ENCODE measurements around the gene KIZ.

KIZ gene

GRCh38 chr20:21125849-21126580 lies at the start of gene KIZ:
Gene KIZ (plus strand): TSS chr20:21126082. CDS start chr20:21126116, 34 bp downstream.
- Mint-ChIP-seq H3K36me3 (peaks cover 0 to 4% of the 10 kb centered on the region in 2 donors), H3K4me3 (peak within 1 kb of the TSS; percentile 87 to 91), H3K27ac (peak within 1 kb of the TSS; percentile 96), H3K9me3 (no peaks in the 10 kb centered on the region), H3K27me3 (peaks cover 3 to 6% of the 10 kb centered on the region in 2 donors), H3K4me1 (peaks cover 6 to 10% of the 10 kb centered on the region in 2 donors)
- DNase-seq (peak; percentile 97), ATAC-seq (replicated peaks) (peak; percentile 97 to 99)

GRCh38 chr20:21077809-21078345 lies 48.0 kb upstream of the KIZ start:
- Mint-ChIP-seq H3K4me3 (no peak overlapping the region), H3K27me3 (peaks cover 23 to 39% of the 10 kb centered on the region in 2 donors), H3K9me3 (no peaks in the 10 kb centered on the region), H3K27ac (no peak overlapping the region), H3K4me1 (no peaks in the 10 kb centered on the region), H3K36me3 (no peaks in the 10 kb centered on the region)
- no peak for ATAC-seq (replicated peaks)
- DNase-seq = no peak

- Mint-ChIP-seq H3K36me3 (no peaks in the 10 kb centered on the region), H3K4me1 (no peaks in the 10 kb centered on the region), H3K9me3 (no peaks in the 10 kb centered on the region), H3K27me3 (peaks cover 38 to 55% of the 10 kb centered on the region in 2 donors), H3K27ac (no peak overlapping the region), H3K4me3 (no peak overlapping the region)
- ATAC-seq (replicated peaks) = no peak
- no peak for DNase-seq
These were observed 43.3 kb upstream of the KIZ start for GRCh38 chr20:21082584-21082983.

GRCh38 chr20:21083825-21084325 lies 42.0 kb upstream of the KIZ start:
- DNase-seq = no peak
- Mint-ChIP-seq H3K36me3 (no peaks in the 10 kb centered on the region), H3K4me3 (no peak overlapping the region), H3K27ac (no peak overlapping the region), H3K4me1 (no peaks in the 10 kb centered on the region), H3K9me3 (no peaks in the 10 kb centered on the region), H3K27me3 (peaks cover 42 to 55% of the 10 kb centered on the region in 2 donors)
- no peak for ATAC-seq (replicated peaks)

- no peak for ATAC-seq (replicated peaks)
- Mint-ChIP-seq H3K9me3 (no peaks in the 10 kb centered on the region), H3K4me3 (no peak overlapping the region), H3K36me3 (no peaks in the 10 kb centered on the region), H3K4me1 (peaks cover 0 to 5% of the 10 kb centered on the region in 2 donors), H3K27ac (no peak overlapping the region), H3K27me3 (peaks cover 57 to 75% of the 10 kb centered on the region in 2 donors)
- DNase-seq = no peak
These were observed 37.9 kb upstream of the KIZ start for GRCh38 chr20:21087862-21088540.

- no peak overlapping the region for H3K27ac Mint-ChIP-seq
- DNase-seq (no peak), ATAC-seq (replicated peaks) (no peak)
- H3K4me1 Mint-ChIP-seq = peaks cover 0 to 5% of the 10 kb centered on the region in 2 donors
- peaks cover 63 to 79% of the 10 kb centered on the region in 2 donors for H3K27me3 Mint-ChIP-seq
- no peaks in the 10 kb centered on the region for H3K9me3 Mint-ChIP-seq
- no peaks in the 10 kb centered on the region for H3K36me3 Mint-ChIP-seq
- no peak overlapping the region for H3K4me3 Mint-ChIP-seq
These were observed 36.5 kb upstream of the KIZ start for GRCh38 chr20:21089391-21089790.

- no peak for DNase-seq
- H3K4me1 Mint-ChIP-seq = peaks cover 0 to 5% of the 10 kb centered on the region in 2 donors
- H3K27ac Mint-ChIP-seq = no peak overlapping the region
- H3K9me3 Mint-ChIP-seq = no peaks in the 10 kb centered on the region
- H3K36me3 Mint-ChIP-seq = no peaks in the 10 kb centered on the region
- peaks cover 60 to 74% of the 10 kb centered on the region in 2 donors for H3K27me3 Mint-ChIP-seq
- no peak for ATAC-seq (replicated peaks)
- H3K4me3 Mint-ChIP-seq = peak overlapping the region in 1 of 2 donors; percentile 11
These were observed 35.7 kb upstream of the KIZ start for GRCh38 chr20:21090111-21090618.

GRCh38 chr20:21090721-21091120 lies 35.2 kb upstream of the KIZ start:
- Mint-ChIP-seq H3K9me3 (no peaks in the 10 kb centered on the region), H3K36me3 (no peaks in the 10 kb centered on the region), H3K4me1 (peaks cover 0 to 5% of the 10 kb centered on the region in 2 donors), H3K27ac (no peak overlapping the region), H3K4me3 (no peak overlapping the region), H3K27me3 (peaks cover 60 to 75% of the 10 kb centered on the region in 2 donors)
- no peak for DNase-seq
- no peak for ATAC-seq (replicated peaks)

GRCh38 chr20:21092806-21093205 lies 33.1 kb upstream of the KIZ start:
- ATAC-seq (replicated peaks) = no peak
- no peaks in the 10 kb centered on the region for H3K36me3 Mint-ChIP-seq
- no peak overlapping the region for H3K27ac Mint-ChIP-seq
- H3K9me3 Mint-ChIP-seq = no peaks in the 10 kb centered on the region
- no peak overlapping the region for H3K4me3 Mint-ChIP-seq
- DNase-seq = no peak
- H3K4me1 Mint-ChIP-seq = peaks cover 0 to 7% of the 10 kb centered on the region in 2 donors
- H3K27me3 Mint-ChIP-seq = peaks cover 69 to 84% of the 10 kb centered on the region in 2 donors

GRCh38 chr20:21096321-21097043 lies 29.4 kb upstream of the KIZ start:
- H3K4me3 Mint-ChIP-seq = no peak overlapping the region
- peaks cover 3 to 4% of the 10 kb centered on the region in 2 donors for H3K36me3 Mint-ChIP-seq
- DNase-seq = no peak
- no peak overlapping the region for H3K27ac Mint-ChIP-seq
- peaks cover 68 to 81% of the 10 kb centered on the region in 2 donors for H3K27me3 Mint-ChIP-seq
- no peaks in the 10 kb centered on the region for H3K9me3 Mint-ChIP-seq
- peaks cover 10 to 16% of the 10 kb centered on the region in 2 donors for H3K4me1 Mint-ChIP-seq
- ATAC-seq (replicated peaks) = peak; percentile 36 to 52

GRCh38 chr20:21099751-21100577 lies 25.9 kb upstream of the KIZ start:
- H3K27me3 Mint-ChIP-seq = peaks cover 66 to 83% of the 10 kb centered on the region in 2 donors
- ATAC-seq (replicated peaks) = peak; percentile 52 to 58
- peak overlapping the region; percentile 93 for H3K27ac Mint-ChIP-seq
- DNase-seq = peak; percentile 32
- H3K4me3 Mint-ChIP-seq = peak overlapping the region; percentile 90 to 91
- no peaks in the 10 kb centered on the region for H3K9me3 Mint-ChIP-seq
- H3K4me1 Mint-ChIP-seq = peaks cover 20 to 32% of the 10 kb centered on the region in 2 donors
- peaks cover 3 to 4% of the 10 kb centered on the region in 2 donors for H3K36me3 Mint-ChIP-seq

GRCh38 chr20:21100578-21101452 lies 25.1 kb upstream of the KIZ start:
- Mint-ChIP-seq H3K27ac (peak overlapping the region; percentile 93), H3K36me3 (peaks cover 3 to 4% of the 10 kb centered on the region in 2 donors), H3K9me3 (no peaks in the 10 kb centered on the region), H3K4me3 (peak overlapping the region; percentile 90 to 91), H3K4me1 (peaks cover 20 to 39% of the 10 kb centered on the region in 2 donors), H3K27me3 (peaks cover 65 to 88% of the 10 kb centered on the region in 2 donors)
- DNase-seq (no peak), ATAC-seq (replicated peaks) (peak; percentile 6 to 8)
